GOT3 (cell line): ENCODE data around the gene ARSK.

ENCODE experiments used
- DNase-seq: peaks from one replicate; lab custom pipeline; 2025; ENCODE audit warnings: mixed read lengths; lab: John Stamatoyannopoulos, UW

The ARSK gene

DNA sequence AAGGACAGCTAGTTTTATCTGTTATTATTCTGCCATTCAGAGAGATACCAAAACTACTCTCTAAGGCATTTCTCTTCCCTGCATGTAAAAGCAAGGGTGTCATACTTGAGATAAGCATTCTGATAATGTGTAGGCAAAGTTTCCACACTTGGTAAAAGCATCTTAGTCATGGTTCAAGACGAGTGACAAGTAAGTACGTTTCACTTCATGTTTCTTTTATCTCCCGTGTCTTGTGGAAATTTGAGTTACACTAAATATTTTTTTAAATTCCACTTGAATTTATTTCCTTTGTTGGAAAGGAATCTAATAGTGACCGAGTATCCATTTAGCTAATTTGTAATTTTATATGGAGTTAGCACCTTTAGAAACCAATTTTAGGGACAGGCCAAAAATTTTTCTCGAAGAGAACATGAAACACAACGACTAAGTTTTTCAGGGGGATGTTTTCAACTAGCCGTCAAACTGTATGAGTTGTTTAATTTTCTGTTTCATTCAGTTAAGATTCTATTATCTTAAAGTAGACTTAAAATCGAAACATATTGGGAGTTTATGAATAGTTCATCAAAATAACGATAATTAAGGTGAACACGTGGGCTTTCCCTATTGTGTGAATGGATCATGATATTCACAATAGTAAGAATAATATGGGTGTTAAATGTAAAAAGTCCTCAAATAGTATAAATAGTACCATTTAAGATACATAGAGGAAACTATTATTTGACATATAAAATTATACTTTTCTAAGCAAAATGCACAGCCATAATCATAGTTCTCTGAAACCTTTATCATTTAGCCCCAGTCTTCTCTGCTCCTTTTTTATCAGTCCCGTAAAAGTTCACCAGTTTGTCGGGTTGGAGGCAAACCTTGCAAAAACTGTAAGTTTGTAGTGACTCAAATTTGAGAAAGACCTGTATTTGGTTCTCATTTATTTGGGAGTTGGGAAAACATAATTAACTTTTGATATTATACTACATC lies 93.3 kb downstream of the ARSK start:
- no peak for DNase-seq

DNA sequence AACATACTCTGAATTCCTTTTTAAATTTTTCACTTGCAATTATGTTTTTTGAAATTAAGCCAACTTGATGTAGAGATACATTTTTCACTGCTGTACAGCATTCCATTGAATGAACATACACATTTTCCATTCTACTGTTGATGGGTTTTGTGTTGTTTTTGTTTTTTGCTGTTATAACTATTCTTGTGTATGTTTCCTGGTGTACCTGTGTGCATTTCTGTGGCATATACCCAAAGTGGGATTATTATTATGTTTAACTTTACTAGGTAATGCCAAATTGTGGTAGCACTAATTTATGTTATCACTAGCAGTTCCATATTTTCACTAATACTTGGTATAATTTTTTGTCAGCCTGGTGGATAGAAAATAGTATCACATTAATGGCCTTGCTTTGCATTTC lies 94.4 kb downstream of the ARSK start:
- DNase-seq, result no peak

DNA sequence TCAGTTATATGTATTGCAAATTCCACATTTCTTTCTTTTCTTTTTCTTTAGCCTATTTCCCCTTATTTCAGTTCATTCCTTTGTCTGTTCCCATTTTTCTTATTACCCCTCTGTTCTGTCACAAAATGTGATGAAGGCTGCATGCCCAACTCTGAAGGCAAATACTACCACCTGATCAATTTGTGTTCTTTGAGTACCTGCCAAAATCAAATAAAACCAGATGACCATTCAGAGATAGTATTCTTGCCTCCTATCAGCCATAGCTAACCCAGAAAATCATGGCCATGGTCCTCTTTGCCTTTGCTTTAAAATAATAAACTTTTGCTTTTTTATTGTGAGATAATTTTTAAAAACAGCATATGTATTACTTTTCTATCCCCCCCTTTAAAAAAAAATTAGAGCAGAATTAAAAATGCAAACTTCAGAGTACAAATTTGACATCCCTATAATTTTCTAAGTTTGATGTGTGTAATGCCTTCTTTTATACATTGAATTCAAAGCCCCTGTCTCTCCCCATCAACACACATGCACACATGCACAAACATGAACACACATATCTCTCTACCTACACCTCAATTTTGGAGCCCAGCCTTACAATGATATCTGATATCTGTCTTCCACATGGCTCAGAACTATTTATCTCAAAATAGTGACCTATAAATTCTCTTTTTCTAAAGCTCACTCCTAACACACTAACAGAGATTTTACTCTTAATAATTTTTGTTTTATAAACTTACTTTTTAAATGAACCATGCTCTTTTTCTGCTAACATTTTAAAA lies 95.1 kb downstream of the ARSK start:
- DNase-seq, result no peak

DNA sequence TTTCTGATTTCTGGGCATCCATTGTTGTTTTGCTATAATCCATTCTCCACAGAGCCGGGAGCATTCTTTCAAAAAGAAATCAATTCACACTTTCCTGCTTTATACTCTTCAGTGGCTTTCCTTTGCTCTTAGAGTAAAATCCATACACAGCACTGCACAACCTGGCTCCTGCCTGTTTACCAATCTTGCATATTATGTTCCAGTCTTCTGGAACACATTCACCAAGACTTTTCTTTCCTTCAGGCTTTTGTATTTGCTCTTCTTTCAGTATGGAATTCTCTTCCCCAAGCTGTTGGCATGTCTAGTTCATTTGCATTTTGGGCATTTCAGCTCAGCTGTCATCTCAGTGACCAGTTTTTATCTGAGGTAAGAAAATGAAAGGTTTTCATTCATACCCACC lies 97.9 kb downstream of the ARSK start:
- no peak for DNase-seq

DNA sequence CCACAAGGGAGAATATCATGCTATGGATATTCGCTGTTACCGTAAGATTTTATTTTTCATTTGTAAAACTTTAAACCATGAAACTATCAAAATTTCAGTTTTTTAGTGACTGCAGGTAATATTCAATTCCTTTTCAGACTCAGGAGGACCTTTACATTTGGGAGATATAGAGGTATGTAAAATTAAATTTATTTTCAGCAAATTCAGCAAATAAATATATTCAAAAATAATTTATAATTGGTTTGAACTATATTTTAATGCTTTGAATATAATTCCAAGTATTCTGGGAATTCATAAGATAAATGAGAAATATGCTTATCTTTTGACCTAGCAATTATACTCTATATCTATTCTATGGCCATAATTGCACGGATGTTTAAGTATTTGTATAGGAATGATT lies 99.3 kb downstream of the ARSK start:
- DNase-seq, result no peak
